GM19240 (cell line): Measurements from ENCODE around the gene DLK1.

ENCODE experiments used
- DNase-seq: peaks from one replicate; pipeline ENCODE4 v3.0.0; 2011; ENCODE audit warnings: low spot score; ENCODE audit not compliant: insufficient read length

The DLK1 gene

DNA sequence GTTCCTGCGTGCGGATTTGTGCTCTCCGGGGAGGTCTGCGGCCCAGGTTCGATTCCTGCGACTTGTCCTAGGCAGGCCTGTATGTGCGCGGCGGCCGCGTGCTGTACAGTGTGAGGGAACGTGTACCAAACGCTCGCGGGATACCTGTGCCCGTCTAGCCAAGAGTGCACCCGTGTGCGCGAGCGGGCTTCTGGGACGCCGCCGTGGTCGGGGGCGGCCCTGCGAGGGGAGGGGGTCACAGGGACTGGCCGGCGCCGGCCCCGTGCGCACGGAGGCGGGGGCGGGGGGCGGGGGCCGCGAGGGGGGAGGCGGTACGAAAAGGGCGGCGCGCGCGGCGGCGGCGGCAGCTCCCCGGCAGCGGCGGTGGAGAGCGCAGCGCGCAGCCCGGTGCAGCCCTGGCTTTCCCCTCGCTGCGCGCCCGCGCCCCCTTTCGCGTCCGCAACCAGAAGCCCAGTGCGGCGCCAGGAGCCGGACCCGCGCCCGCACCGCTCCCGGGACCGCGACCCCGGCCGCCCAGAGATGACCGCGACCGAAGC, at the start of gene DLK1:
DLK1 (plus strand) TSS at position 343 of the 536 bp plus-strand sequence; CDS start at position 520, 177 bp downstream.
- no peak for DNase-seq

DNA sequence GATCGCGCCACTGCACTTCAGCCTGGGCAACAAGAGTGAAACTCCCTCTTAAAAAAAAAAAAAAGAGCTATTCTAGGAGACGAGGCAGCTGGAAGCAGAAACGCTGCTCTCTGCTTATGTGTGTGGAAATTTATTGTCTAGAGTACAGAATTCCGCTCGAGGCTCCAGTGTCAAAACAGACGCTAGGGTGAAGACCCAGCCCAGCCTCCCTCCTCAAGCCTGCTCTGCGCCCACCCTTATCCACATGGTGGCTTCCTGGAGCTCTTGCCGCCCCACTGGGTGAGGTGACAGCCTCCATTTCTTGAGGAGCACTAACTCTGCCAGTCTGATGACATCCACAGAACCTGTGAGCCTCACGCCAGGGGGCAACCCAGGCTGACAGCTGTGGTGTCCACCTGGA, 49.5 kb upstream of the DLK1 start:
- DNase-seq = no peak

DNA sequence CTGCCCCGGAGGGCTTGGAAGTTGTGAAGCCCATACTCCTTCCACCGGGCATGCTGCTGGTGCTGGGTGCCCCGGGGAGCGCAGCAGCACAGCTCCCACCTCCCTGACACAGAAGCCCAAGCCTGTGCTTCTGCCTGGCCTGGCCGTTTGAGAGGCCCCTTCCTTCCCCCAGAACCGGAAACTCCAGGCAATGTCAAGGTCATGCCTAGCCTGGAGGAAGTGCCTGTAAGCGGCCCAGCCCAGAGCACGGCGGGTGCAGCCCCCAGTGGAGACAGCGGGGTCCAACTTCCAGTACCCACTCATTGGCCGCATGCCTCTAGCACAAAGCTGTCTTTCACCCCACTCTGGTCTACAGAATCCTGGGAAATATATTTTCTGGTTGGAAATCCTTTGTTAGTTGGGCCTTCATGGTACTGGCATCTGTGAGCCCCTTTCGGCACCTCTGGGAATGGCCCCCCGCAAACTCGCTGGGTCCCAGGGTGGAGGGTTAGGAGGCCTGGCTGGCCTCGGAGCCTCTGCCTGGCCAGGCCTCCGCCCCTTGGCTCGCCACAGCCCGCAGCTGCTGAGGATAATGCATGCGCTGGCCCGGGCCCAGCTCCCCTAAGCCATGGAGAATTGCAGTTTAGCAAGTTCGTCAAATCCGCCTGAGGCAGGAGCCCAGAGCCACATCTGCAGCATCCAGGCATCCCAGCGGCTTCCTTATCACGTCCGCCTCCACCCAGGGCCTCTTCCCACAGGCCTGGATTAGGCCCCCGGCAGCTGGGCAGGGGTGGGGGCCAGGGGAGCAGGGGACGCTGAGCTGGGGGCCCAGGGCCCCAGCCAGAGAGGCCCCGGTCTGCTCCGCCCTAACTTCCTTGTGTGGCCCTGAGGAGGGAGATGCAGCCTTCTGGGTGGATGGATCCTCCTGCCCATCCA, 48.9 kb upstream of the DLK1 start:
- no peak for DNase-seq

DNA sequence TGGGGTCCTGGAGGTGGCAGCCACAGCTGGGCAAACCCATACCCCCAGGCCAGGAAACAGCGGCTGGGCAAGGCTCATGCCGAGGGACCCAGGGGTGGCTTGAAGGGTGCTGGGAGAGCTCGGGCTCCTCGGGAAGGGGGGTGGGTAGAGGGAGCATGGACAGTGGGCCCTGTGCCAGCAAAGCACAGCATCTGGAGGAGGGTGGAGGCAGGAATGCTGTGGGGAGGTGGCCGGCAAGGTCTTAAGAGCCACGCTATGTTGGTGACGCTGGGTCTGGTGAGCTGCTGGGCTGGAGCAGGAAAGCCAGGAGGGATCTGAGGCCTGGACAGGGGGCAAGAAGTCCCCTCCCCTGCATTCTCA, 48.2 kb upstream of the DLK1 start:
- DNase-seq = no peak

DNA sequence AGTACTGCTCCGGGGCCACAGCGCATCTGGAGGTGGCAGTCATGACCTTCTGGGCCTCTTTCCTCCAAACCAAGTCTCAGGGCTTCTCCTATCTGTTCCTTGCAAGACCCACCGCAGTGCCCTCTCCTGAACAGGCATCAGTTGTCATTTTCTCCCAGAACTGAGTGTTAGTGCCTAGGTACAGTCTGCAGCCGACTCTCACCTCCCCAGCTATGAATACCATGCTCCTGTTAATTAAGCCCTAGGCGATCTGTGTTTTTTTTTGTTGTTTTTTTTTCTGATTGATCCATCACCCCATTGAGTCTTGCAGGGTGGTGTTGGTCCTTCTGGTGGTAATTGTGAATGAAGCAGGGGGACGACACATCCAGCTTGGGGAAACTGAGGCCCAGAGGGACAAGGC, 47.5 kb upstream of the DLK1 start:
- DNase-seq = no peak

DNA sequence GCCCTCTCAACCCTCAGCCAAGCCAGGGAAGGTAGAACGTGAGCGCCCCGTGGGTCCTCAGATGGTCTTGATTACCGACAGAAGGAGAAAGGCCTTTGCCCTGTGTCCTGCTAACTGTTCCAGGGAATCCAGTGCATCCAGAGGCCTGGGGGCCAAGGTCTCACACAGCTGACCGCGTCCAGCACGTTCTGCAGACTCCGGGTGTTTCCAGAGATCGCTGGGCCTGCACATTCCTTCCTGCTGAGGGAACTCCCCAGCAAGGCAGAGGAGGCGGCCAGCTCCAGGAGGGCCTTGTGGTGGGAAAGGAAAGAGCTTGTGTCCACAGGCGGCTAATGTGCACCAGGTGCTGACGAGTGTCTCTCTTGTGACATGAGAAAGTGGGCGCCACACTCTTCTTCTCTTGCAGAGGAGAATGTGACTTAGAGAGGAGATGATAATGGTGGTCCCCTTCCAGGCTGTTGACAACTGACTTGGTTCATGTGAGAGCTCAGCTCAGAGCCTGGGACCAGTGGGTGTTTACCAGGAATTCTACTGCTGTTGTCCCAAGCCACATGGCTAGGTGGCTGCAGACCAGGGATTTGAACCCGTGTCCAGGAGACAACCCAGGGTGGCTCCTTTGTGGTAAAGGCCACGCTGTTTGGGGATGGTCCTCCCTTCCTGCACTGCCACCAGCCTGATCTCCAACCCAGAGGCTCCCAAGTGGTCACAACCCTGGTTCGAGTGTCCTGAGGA, 46.8 kb upstream of the DLK1 start:
- no peak for DNase-seq

- DNase-seq = no peak
Observed at GRCh38 chr14:100680439-100681051, 46.1 kb upstream of the DLK1 start.

DNA sequence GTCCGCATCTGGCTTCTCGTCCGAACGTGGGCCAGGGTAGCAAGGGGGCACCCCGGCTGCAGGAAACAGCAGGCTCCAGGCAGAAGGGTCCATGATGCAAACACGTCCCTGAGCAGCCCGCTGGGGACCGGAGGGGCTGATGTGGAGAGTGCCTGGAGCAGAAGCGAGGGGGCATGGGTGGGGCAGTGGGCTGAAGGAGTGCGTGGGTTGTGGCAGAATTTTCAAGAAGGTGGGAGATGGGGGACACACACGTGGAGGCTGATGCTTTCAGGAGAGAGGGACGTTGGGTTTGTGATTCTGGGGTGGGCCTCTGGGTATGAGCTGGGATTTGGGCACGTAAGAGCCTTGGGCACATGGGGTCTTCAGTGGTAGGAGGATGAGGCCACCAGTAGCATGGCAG, 45.6 kb upstream of the DLK1 start:
- no peak for DNase-seq

GRCh38 chr14:100682749-100683148, 43.9 kb upstream of the DLK1 start:
- no peak for DNase-seq

- DNase-seq = no peak
Observed at GRCh38 chr14:100683578-100683977, 43.1 kb upstream of the DLK1 start.

DNA sequence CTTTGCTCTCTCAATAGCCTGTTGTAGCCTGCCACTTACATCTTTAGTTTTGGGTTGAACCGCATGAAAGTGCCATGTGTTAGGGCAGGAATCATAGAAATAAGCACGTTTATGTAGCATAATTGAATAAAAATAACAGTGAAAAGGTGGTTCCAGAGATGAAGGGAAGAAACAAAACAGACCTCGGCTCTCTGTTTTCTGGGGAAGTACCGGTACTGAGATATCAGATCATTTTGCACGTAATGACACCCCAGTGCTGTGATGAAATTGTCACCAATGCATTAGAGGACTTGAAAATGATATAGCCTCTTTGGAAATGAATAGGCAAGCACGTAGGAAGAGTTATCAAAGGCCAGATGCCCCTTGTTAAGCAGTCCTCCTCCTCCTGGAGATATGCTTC, 42.5 kb upstream of the DLK1 start:
- DNase-seq = no peak

DNA sequence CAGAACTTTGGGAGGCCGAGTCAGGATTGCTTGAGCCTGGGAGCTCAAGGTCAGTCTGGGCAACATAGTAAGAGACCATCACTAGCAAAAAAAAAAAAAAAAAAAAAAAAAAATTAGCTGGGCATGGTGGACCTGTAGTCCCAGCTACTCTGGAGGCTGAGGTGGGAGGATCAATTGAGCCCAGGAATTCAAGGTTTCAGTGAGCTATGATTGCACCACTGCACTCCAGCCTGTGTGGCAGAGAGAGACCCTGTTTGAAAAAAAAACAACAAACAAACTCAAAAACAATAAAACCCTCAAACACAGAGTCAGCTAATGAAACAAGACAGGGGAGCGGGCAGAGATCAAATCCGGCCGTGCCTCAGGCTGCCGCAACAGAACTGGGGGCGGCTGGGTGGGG, 41.7 kb upstream of the DLK1 start:
- no peak for DNase-seq

GRCh38 chr14:100686858-100687257, 39.8 kb upstream of the DLK1 start:
- no peak for DNase-seq

- no peak for DNase-seq
Observed at GRCh38 chr14:100687386-100687785, 39.3 kb upstream of the DLK1 start.

GRCh38 chr14:100688051-100688450, 38.6 kb upstream of the DLK1 start:
- DNase-seq = no peak

DNA sequence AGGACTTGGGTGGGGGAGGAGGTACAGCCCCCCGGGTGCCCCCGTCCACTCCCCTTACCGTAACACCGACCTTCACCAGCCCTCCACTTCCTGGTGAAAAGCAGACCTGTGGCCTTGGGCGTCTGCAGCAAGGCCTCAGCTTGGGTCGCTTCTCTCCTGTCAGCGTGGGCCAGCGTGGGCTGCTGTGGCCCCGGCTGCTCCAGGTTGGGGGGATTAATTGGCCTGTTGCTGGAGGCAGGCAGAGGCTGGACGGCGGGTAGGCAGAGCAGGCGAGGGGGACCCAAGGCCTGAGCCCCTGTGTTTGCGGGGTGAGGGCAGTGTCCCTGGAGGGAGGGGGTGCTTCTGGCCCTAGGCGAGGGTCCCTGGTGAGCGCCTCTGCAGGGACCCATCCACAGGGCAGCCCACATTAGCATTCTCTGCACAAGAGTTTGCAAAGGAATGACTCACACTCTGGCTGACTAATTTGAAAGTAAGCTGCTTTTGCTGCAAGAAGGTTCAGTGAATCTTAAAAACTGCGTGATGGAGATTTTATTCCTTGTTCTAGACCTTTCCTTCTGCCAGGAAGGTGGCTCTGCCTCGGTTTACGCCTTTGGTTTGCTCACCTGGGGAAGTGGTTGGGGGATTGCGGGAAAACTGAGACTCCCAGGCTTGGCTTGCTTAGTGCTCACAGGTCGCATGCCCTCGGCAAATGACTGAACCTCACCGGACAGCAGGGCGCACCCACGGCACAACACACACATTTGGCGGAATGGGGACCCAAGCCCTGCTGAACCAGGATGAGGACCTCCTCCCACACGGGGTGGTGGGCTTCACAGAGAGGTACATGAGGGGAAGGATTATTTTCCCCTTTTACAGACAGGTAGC, 37.9 kb upstream of the DLK1 start:
- no peak for DNase-seq

DNA sequence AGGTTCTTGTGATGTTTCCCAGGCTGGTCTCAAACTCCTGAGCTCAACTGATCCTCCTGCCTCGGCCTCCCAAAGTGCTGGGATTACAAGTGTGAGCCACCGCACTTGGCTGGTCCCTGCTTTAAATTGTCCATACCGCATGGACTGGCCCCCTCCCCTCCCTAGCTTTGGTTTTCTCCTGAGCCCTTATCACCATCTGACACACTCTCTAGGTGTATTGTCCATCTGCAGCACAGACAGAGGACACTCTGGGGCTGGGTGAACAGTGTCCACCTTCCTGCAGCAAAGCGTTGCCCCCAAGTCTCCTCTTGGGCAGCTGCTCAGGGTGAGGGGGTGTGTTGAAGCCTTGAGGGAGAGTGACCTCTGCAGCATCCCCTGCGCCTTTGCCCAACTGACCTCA, 36.0 kb upstream of the DLK1 start:
- no peak for DNase-seq

DNA sequence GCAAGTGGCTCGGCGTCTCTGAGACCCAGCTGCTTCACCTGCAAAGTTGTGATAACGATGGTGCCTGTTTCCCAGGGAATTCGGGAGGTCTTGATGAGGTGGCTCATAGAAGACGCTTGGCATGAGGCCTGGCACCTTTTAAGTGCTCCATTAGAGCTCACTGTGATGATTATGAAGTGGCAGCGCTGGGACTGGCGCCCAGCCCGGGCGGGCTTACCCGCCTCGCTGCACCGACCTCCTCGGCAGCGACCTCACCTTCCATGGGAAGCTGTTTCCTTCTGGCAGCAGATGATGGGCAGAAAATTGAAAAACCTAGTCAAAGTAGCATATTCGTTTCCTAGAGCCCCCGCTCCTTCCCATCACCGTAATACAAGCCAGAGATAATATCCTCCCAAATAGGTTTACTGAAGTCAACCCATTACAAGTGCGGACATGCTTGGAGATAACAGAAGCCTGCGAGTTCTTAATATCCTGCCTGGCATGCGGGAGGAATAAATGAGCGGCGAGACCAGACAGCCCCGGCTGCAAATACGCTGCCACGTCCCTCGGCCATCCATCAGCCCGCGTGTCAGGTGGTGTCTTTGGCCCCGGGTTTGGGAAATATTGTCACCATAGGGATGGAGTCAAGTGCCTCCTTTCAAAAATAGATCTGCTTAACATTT, 35.2 kb upstream of the DLK1 start:
- no peak for DNase-seq

DNA sequence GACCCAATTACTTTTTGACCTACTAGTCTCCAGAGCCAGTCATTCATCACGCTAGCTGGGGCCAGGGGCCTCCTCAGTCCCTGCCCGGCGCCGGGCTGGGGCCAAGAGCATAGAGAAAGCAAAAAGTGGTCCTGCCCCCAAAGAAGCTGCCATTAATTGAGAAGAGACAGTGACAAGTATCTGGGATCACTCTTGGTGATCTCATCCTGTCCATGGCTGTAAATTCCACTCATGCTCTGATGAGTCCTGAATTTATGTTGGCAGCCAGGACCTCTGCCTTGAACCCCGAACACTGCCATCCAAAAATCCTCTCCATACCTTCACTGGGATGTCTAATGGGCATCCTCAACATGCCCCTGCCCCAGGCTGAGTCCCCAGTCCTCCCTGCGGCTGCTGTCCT, 34.4 kb upstream of the DLK1 start:
- DNase-seq = no peak

DNA sequence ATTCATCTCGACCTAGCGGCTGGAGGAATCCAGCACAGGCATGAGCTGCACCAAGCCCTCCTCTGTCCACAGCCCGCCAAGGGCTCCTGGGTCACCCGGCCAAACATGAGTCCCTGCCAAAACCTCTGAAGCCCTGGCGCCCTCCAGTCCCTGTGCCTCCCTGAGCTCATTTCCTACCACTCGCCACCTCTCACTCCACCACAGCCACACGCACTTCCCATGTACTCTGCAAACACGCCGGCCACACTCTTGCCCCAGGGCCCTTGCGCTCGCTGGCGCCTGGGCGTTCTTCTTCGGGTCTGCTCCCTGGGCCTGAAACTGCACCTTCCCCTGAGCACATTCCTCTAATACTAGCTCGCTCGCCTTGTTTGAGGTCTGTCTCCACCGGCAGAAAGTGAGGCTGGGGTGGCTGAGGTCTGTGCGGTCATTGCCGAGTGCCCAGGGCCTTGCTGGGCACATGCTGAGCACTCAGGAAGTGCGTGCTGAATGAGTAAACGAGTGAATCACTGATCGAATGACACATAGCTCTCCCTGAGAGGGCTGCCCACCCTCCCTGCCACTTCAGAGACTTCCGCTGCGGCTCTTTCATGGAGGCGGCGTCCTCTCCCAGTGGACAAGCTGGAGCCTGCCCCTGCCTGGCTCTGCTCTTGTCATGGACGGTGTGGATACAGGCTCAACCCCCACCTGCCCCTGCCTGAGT, 33.7 kb upstream of the DLK1 start:
- DNase-seq = no peak
